Stomach (tissue), 9 donors: ENCODE results near the gene PDIA6. TPM values are rescaled to one million over a fixed set of nuclear protein-coding genes. Genes with fewer than 3 reads are reported as not detected.

Source experiments
- DNase-seq, 2 donors: peaks; one replicate each; pipeline versions ENCODE4 v3.0.0 to v3.0.0-alpha.2; 2013 to 2019
- H3K27ac ChIP-seq, 5 donors: fragments of 200-600 bp in 4 of 5; sonication (generic) in 4 of 5; one replicate each; pipeline ENCODE4 v1.5.1; 2013 to 2019; ENCODE audit warnings: mild to moderate bottlenecking in 1 of 5, moderate library complexity in 1 of 5
- H3K27me3 ChIP-seq, 3 donors: fragments of 200-600 bp; sonication (generic); one replicate each; pipeline ENCODE4 v1.5.1; 2017 to 2019; ENCODE audit warnings: mixed run types in 1 of 3
- H3K36me3 ChIP-seq, 4 donors: fragments of 200-600 bp; sonication (generic); 1 replicate in 3 of 4; 2 replicates in 1 of 4; pipeline ENCODE4 v1.5.1; 2016 to 2019
- H3K4me1 ChIP-seq, 4 donors: fragments of 200-600 bp; sonication (generic); one replicate each; pipeline ENCODE4 v1.5.1; 2016 to 2019
- H3K4me3 ChIP-seq, 4 donors: fragments of 200-600 bp; sonication (generic) in 3 of 4; one replicate each; pipeline ENCODE4 v1.5.1; 2016 to 2019; ENCODE audit warnings: mild to moderate bottlenecking in 1 of 4
- H3K9me3 ChIP-seq, 4 donors: fragments of 200-600 bp; sonication (generic); one replicate each; pipeline ENCODE4 v1.5.1; 2016 to 2019
- EP300 ChIP-seq: sonication (generic); formaldehyde crosslinking; IDR thresholded peaks from one replicate; pipeline ENCODE4 v1.6.1; 2017; ENCODE audit warnings: antibody characterized with exemption
- POLR2A ChIP-seq, 4 donors: fragments of 450-650 bp; IDR thresholded peaks; one replicate each; pipeline ENCODE4 v1.6.1; 2016; ENCODE audit warnings: antibody characterized with exemption in 4 of 4, control low read depth in 2 of 4, mild to moderate bottlenecking in 1 of 4, moderate library complexity in 1 of 4
- POLR2AphosphoS5 ChIP-seq, 3 donors: sonication (generic); formaldehyde crosslinking; IDR thresholded peaks; one replicate each; pipeline ENCODE4 v1.6.1; 2016; ENCODE audit warnings: antibody characterized with exemption in 3 of 3
- WGBS, 5 donors: extraction: QIAGEN DNeasy Blood & Tissue Kit in 3 of 5; methylation state at CpG; one replicate each; pipeline versions ENCODE4 v1.1.5 to v1.1.7; 2013 to 2018; 5-methylcytosine and 5-hydroxymethylcytosine counted together
- intact Hi-C: fragments of 100-400 bp; cut with DNase I; formaldehyde crosslinking; loops from one replicate; pipeline ENCODE4 v1.15.1; 2023; ENCODE audit warnings: low total_unique reads
- polyA plus RNA-seq, 3 donors: library from polyadenylated mRNA; stranded (reverse); fragments of 200-250 nt; gene quantifications; one replicate each; pipeline ENCODE4 v1.2.3, GENCODE V29; 2013
- total RNA-seq, 5 donors: library from RNA; depleted of rRNA; stranded (reverse); fragments of >200 nt; gene quantifications; one replicate each; pipeline versions ENCODE4 v1.1.0 to v1.2.3, GENCODE V29; 2014 to 2016
- TF ChIP-seq, protein P1 (sequence below), 7 experiments: fragments of 450-650 bp in 4 of 7; fragments of 200-600 bp in 3 of 7; sonication (generic) in 3 of 7; IDR thresholded peaks; one replicate each; pipeline ENCODE4 v1.5.1; 2016 to 2019; ENCODE audit warnings: antibody characterized with exemption in 7 of 7, control low read depth in 2 of 7, mild to moderate bottlenecking in 1 of 7
- donor health status: healthy with polysubstance abuse.
- donor health status: Bipolar disorder and iron deficiency.
- donor health status: healthy.

PDIA6 gene
- total and polyA plus RNA-seq, 8 donors, result 37.3 to 272 (median 85.4) TPM

GRCh38 chr2:10761591-10761990, 51.0 kb downstream of the PDIA6 start:
- H3K9me3 ChIP-seq, result no peaks in the 10 kb centered on the region
- TF ChIP-seq, protein P1, sequence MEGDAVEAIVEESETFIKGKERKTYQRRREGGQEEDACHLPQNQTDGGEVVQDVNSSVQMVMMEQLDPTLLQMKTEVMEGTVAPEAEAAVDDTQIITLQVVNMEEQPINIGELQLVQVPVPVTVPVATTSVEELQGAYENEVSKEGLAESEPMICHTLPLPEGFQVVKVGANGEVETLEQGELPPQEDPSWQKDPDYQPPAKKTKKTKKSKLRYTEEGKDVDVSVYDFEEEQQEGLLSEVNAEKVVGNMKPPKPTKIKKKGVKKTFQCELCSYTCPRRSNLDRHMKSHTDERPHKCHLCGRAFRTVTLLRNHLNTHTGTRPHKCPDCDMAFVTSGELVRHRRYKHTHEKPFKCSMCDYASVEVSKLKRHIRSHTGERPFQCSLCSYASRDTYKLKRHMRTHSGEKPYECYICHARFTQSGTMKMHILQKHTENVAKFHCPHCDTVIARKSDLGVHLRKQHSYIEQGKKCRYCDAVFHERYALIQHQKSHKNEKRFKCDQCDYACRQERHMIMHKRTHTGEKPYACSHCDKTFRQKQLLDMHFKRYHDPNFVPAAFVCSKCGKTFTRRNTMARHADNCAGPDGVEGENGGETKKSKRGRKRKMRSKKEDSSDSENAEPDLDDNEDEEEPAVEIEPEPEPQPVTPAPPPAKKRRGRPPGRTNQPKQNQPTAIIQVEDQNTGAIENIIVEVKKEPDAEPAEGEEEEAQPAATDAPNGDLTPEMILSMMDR (IDR thresholded peaks at IDR 0.05), result no peak
- TF ChIP-seq EP300 (no peak), POLR2AphosphoS5 (IDR thresholded peaks at IDR 0.05) (no peak), POLR2A (IDR thresholded peaks at IDR 0.05) (no peak)
- no peak overlapping the region for H3K4me3 ChIP-seq
- H3K4me1 ChIP-seq, result peaks cover 0 to 9% (median 0%) of the 10 kb centered on the region in 4 donors
- intact Hi-C loops, result no loop called here
- WGBS, 5 donors, result 84 to 90% (median 89%) methylated on average over 9 of the region's 9 CpGs
- H3K36me3 ChIP-seq, result no peaks in the 10 kb centered on the region
- no peak for DNase-seq
- peaks cover 0 to 10% (median 0%) of the 10 kb centered on the region in 3 donors for H3K27me3 ChIP-seq
- no peak overlapping the region for H3K27ac ChIP-seq

DNA sequence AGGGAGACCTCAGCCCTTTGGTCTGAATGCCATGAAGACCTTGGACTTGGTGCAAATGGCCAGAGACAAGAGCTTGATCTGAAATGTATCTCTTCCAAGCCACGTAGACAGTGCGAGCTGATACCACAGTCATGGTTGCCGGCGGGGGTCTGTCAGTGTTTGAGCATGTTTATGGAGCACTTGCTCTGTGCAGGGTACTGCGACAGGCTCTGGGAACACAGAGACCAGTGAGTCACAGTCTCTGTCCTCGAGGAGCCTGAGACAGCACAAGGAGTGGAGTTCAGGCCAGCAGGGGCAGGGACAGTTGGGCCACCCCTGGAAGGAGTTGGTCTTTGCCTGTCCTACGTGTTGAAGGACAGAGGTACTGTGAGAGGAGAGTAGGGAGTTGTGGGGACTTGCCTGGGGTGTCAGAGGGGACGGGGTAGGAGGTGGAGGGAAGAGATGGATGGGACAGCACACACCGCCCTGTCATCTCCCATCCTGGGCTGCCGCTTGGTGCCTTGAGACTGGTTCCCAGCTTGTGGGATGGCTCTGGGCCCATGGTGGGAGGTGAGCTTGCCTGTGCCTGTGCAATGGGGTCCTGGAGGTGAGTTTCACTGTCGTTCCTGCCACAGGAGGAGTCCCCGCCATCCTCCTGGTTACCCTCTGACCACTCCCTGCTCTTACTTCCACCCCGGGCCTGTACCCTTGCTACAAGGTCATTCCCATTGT, 51.6 kb downstream of the PDIA6 start:
- peaks cover 0 to 10% (median 0%) of the 10 kb centered on the region in 3 donors for H3K27me3 ChIP-seq
- intact Hi-C loops, result no loop called here
- no peak overlapping the region for H3K27ac ChIP-seq
- no peaks in the 10 kb centered on the region for H3K36me3 ChIP-seq
- WGBS, 5 donors, result 83 to 89% (median 87%) methylated on average over 12 to 13 of the region's 13 CpGs
- DNase-seq, result no peak
- H3K4me3 ChIP-seq, result no peak overlapping the region
- H3K9me3 ChIP-seq, result no peaks in the 10 kb centered on the region
- H3K4me1 ChIP-seq, result peaks cover 0 to 7% (median 0%) of the 10 kb centered on the region in 4 donors
- no peak for TF ChIP-seq POLR2AphosphoS5 (IDR thresholded peaks at IDR 0.05)
- TF ChIP-seq EP300, result no peak
- TF ChIP-seq, protein P1 (IDR thresholded peaks at IDR 0.05), result no peak
- TF ChIP-seq POLR2A (IDR thresholded peaks at IDR 0.05), result no peak

- Histone ChIP-seq H3K4me3 (no peak overlapping the region), H3K9me3 (no peaks in the 10 kb centered on the region), H3K36me3 (no peaks in the 10 kb centered on the region), H3K4me1 (no peaks in the 10 kb centered on the region), H3K27ac (no peak overlapping the region), H3K27me3 (peaks cover 0 to 10% (median 0%) of the 10 kb centered on the region in 3 donors)
- no peak for DNase-seq
- intact Hi-C loops, result no loop called here
- no peak for TF ChIP-seq POLR2AphosphoS5 (IDR thresholded peaks at IDR 0.05)
- TF ChIP-seq EP300, result no peak
- no peak for TF ChIP-seq POLR2A (IDR thresholded peaks at IDR 0.05)
- TF ChIP-seq, protein P1 (IDR thresholded peaks at IDR 0.05), result no peak
- 65 to 88% (median 74%) methylated on average over 9 to 11 of the region's 11 CpGs for WGBS, 5 donors
These were observed 53.4 kb downstream of the PDIA6 start for GRCh38 chr2:10759151-10759714.

DNA sequence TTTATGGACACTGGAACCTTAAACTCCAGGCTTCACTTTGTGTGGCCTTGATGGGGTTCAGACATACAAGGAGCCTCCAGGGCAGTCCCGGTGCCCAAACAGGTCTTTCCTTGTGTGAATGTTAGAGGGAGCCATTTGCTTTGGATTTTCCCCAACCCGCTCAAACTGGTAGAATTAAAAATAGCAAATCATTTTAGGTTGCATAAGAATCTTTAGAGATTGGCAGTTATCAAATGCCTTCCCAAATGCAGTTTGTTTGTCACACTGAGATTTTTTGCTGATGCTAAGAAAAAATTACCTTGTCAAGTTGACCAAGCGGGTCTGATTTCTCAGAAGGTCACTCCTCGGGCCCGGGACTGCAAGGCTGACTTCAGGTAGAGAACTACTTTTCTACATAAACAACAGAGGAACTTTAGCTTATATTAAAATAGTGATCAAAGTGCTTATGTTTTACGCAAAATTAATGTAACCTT, 54.7 kb downstream of the PDIA6 start:
- H3K36me3 ChIP-seq, result no peaks in the 10 kb centered on the region
- intact Hi-C loops, result no loop called here
- no peak overlapping the region for H3K4me3 ChIP-seq
- DNase-seq, result no peak
- peaks cover 0 to 3% (median 0%) of the 10 kb centered on the region in 3 donors for H3K27me3 ChIP-seq
- TF ChIP-seq POLR2A (IDR thresholded peaks at IDR 0.05) (no peak), EP300 (no peak), POLR2AphosphoS5 (IDR thresholded peaks at IDR 0.05) (no peak)
- TF ChIP-seq, protein P1 (IDR thresholded peaks at IDR 0.05), result no peak
- 84 to 94% (median 87%) methylated on average over 6 of the region's 6 CpGs for WGBS, 5 donors
- no peaks in the 10 kb centered on the region for H3K9me3 ChIP-seq
- no peaks in the 10 kb centered on the region for H3K4me1 ChIP-seq
- no peak overlapping the region for H3K27ac ChIP-seq
